Activated CD4-positive, alpha-beta T cell treated with anti-CD3 and anti-CD28 coated beads, Interleukin-2, Interleukin-6, amounts not matched to agents 100 ng/mL and 50 ng/mL, durations not matched to agents 16 hours and 8 hours (primary cell): ENCODE data around the gene NGEF.
"Not testable (repeated sequence)": the region's sequence is repeated elsewhere in the genome, so short reads cannot be mapped to it uniquely, and the experiment has no call there.

Experiments
- DNase-seq: peaks from one replicate; pipeline ENCODE4 v3.0.0-alpha.2; 2020

Gene NGEF

DNA sequence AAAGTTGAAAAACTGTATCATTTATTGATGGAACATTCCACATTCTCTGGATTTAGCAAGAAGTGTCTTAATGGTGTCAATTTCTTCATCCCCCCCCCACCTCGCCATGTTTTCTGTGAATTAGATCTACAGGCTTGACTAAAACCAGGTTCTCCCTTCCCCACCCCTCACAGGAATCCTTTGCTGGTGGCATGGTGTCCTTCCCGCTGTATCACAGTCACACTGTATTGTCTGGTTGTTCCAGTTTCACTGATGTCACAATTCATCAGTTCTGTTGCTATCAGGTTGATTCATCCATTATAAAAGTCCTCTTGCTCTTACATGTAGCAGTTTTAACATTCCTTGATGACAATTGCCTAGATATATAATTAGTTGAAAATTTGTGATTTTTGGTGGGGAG is 149.1 kb downstream of the NGEF start:
- DNase-seq = no peak

DNA sequence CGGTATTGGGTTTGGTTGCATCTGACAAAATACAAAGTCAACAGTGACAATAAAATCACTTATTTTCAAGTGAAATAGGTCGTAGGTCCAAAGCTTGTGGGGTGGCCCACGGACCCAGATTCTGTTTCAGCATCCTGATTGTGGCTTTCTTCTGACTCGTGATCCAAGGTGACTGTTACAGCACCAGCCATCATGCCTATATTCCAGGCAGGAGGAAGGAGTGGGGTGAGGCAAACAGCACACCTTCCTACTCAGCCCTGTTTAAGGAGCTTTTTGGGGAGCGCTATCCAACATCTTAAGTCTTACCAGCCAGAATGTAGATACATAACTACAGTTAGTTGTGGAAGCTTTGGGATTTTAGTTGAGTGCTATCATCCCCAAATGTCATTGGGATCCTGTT is 151.7 kb downstream of the NGEF start:
- DNase-seq = no peak

DNA sequence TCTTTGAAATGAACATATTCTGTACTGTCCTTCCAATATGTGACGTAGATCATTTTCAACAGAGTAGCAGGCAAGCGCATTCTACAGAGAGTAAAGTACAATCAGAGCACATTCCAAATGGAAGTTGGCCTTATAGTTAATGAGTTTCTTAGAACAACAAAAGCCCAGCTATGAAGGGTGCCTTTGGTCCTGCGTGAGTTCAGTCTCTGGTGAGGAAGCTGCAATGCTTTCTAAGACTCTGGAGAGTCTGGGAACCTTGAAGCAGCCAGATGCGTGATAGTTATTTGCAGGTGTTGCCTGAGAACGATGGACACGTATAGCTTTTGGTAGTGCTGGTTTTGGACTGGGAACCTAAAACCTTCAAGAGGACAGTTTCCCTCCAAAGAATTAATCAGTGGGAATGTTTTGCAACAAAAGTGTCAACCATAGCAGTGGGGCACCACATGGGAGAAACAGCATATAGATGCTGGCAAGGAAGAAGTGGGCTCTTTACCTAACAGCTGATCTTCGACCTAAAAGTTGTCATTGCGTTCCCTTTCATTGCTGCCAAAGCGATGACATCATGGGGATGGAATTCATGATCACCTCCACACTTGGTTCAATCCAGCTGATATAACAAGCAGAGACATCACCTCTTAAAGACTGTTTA is 152.3 kb downstream of the NGEF start:
- DNase-seq = no peak

DNA sequence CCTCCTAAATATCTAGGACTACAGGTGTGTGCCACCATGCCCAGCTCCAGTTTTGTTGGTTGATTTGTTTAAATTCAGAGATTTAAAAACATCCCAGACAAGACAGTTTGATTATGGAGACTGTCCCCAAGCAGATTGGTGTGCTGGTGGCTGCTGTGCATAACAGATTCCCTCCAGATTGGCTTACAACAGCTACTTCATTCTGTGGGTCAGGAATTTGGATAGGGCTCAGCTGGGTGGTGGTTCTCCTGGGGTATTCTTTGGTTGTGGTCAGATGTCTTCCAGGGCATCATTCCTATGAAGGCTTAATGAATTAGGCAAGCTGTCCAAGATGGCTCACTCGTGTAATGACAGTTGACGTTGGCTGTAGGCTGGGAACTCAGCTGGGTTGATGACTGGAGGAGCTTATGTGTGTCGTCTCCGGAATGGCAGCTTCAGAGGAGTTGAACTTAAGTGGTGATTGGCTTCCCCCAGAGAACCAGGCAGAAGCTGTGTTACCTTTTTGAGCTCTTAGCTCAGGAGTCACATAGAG is 153.6 kb downstream of the NGEF start:
- no peak for DNase-seq

DNA sequence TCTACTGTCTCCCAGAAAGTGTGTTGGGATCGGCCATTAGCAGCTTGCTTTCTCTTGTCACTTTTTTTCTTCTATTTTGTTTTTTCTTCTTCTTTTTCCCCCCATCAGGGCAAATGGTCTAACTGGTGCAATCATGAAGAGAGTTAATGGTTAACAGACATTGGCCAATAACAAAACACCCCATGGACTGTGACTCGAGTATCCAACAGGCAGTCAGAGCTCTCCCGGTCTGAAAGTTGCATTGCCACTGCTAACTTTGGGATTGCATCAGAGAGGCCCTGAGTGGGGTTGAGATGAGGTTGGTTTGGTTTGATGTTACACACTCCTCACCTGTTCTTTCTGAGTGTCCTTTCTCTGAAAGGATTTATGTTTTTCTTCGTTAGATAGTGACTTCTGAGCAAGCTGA is 155.9 kb downstream of the NGEF start:
- DNase-seq = no peak

DNA sequence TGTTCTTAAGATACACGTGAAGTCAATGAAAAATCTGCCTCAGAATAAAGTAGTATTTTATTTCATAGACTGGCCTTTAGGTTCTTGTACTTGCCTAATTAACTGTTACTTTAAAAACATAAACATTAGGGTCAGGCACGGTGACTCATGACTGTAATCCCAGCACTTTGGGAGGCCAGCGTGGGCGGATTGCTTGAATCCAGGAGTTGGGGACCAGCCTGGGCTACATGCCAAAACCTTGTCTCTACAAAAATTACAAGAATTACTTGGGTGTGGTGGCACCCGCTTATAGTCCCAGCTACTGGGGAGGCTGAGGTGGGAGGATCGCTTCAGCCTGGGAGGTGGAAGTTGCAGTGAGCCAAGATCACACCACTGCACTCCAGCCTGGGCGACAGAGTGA is 159.0 kb downstream of the NGEF start:
- DNase-seq = no peak

DNA sequence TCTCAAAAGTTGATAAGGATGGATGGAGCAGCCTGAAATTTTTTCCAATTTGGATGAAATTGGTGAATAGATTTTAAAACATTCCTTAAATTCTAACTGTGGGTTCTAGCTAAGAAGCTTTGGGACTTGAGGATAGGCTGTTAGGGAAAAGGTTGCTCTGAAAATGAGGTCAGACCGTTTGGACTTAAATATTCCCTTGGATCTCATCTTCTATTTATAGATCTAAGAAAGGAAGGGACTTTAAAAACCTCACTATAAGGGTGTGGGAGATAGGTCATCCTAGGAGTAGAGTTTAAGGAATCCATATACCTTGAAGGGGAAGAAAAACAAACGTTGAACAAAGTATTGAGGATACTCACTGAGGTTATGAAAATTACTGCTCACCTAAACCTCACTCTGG is 160.4 kb downstream of the NGEF start:
- DNase-seq = no peak

DNA sequence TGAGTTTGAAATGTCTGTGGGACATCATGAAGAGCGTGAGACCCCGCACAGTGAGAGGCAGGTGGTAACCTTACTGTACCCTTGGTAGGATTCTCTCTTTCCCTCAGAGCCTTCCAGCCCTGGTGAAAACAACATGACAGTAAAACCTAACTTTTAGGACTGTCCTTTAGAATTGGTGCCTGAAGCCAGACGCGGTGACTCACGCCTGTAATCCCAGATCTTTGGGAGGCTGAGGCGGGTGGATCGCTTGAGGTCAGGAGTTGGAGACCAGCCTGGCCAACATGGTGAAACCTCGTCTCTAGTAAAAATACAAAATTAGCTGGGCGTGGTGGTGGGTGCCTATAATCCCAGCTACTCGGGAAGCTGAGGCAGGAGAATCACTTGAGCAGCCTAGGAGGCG is 161.0 kb downstream of the NGEF start:
- DNase-seq = not testable (repeated sequence)

DNA sequence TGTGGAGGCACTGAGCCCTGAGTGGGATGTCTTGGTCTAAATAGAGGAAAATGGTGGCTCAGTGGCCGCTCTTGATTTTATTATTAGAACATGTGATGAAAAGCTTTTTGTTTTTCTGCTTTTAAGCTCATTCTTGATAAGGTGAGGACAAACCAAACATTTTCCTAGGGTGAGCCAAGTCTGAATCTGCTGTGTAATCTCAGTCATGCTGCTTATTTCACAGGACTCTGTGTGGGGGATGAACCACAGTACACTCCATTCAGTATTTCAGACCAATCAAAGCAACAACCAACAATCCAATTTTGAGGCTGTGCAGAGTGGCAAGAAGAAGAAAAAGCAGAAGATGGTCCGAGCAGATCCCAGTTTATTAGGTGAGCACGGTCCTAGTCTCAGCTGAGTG is 163.0 kb downstream of the NGEF start:
- no peak for DNase-seq

DNA sequence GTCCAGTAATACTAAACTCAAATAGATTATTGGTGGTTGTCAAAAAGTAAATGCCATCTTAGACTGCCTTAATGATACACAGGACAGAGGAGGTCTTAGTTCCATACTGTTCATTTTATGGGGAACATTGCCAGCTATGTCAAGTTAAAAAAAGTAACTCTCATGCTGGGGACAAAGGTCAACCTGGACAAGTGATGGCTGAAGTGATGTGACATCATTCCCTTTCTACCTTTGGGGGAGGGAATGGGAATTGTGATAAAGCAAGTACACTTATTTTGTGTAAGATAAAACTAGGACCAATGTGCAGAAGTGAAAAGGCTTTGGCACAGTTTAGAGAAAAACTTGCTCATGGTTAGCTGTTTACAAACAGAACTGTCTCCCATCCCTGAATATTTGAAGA is 167.0 kb downstream of the NGEF start:
- no peak for DNase-seq

DNA sequence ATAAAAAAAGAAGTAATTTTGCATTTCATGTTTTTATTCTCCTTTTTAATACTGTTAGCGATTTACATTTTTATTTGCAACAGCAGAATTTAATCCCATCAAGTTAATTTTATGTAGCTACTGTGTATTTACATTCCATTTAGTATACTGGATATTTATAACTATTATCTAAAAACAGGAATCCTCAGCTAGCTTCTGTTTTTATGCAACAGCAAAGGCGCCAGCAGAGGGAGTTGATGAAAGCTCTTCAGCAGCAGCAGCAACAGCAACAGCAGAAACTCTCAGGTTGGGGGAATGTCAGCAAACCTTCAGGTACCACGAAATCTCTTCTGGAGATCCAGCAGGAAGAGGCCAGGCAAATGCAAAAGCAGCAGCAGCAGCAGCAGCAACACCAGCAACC is 169.2 kb downstream of the NGEF start:
- DNase-seq = no peak

DNA sequence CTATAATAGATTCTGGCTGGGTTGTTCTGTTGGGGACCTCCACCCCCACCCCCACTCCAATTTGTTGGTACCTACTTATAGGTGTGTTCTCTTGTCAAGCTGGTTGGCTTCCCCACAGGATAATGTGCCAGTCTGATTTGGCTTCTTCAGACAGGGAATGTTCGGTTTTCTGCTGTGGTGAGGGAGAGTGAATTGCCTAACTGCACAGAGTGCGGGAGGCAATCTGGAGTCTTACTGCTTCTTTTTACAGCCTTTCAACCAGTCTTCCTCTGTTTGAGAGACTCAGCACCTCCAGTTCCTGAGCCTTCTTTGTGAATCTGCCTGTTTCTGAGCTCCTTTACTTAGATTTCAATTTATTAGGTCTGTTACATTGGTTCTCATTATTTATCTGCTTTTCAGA is 170.4 kb downstream of the NGEF start:
- DNase-seq = no peak

DNA sequence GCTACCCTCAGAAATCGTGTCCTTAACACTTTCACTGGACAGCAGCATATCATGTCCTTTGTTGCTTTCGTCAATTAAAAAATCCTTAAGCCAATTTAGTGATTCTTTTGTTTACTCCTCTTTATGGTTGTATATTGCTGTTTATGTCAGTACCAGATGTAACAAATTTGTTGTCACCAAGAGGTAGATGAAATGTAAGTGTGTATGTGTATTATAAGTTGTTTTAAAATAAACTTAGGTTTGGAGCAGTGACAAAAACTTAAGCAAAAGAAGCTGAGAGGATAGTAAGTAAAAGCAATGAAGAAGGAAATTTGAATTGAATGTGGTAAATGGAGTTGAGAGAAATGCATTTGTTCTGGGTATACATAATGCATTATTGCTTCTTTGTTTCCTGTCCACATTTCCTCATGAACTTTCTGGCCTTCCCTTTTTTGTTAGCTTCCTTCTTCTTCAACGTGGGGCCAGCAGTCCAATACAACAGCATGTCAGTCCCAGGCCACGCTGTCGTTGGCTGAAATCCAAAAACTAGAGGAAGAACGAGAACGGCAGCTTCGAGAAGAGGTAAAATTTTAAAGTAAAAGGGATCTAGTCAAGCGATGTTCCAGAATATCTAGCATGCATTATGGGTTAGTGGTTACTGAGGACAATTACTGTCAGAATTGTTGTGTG is 173.5 kb downstream of the NGEF start:
- DNase-seq = no peak

DNA sequence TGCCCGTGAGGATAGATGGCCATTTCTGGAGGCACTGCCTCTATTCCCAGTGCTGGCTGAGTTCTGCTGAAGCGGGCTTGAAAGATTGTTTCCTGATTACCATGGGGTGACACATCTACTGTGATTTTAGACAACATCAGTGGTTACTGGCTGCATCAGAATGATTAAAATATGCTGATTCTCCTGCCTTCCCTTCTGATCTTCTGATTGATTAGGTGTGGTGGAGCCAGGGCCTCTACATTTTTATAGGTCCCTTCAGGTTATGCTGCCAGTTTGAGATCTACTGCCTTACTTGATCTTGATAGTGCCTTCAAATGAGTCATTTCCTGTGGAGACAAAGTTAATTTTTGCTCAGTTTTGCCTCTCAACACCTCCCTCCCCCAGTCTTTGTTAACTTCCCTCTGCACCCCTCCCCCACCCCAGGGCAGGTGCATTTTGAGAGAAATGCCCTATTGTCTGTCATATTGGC is 174.6 kb downstream of the NGEF start:
- peak; percentile 84 for DNase-seq

DNA sequence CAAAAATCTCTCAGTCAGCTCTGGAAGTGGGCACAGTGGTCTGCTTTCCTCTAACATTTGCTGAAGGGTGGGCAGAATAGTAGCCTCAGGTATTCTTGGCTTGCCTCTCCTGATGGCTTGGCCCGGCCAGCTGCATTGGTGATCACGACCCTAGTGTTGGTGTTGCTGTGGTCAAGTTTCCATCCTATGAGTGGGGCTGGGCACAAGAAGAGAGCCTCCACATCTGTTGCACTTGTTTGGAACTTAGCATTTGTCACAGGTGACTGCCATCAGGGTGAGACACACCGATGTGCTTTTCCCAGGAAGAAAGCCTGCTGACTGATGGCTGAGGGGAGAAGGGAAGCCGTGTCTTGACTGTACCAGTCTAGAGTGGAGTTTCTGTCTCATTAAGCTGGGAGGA is 176.1 kb downstream of the NGEF start:
- DNase-seq = no peak

DNA sequence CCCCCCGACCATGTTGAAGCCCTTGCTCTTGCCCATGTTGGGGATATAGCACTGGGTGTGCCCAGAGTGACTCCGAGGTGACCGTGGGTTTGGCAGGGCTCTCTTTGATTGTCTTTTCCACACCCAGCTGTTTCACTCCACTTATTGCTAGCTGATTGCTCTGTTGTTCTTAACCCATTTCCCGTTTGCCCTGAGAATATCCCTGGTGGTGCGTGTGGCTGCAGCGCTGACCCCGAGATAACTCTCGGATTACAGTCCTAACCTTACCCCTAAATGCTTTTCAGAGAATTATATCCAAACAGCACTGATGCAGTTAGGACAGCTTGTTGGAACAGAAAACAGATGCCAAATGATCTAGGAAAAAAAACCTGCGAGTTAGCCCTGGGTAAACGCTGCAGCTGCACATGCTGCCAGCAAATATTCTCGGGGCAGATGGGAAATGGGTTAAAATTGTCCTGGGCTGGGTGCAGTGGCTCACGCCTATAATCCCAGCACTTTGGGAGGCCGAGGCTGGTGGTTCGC is 177.3 kb downstream of the NGEF start:
- no peak for DNase-seq

DNA sequence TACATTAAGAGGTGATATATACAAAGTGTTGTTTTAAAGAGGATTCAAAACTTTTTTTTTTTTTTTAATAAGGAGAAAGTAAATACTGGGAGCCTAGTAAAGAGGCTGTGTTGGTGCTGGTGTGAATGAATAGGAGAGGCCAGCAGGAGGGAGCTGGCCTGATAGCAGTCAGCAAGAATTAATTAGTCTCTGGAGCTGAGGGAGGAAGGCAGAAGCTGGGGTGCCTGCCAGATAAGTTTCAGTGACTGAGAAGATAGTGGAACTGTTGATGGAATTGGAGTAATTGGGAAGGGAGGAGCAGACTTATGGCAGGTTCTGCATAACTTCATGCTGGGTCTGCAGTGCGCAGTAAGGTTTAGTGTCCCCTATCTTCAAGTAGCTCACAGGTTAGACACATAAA is 179.2 kb downstream of the NGEF start:
- DNase-seq = no peak

DNA sequence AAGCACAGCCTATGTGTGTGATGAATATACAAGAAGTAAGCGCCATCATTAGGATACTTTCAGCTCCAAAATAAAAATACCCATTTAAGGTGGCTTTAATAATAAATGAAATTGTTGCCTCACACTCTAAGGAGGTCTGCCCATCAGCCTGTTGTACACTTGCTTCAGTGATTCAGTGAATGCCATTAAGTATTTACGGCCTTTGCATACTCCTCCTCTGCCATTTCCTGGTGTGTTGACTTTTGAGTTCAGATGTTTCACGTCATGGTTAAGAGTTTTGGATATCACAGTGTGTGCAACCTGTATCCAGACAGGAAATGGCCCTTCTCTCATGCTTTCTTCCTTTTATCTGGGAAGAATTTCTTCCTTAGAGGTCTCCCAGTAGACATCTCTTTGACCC is 181.6 kb downstream of the NGEF start:
- no peak for DNase-seq

DNA sequence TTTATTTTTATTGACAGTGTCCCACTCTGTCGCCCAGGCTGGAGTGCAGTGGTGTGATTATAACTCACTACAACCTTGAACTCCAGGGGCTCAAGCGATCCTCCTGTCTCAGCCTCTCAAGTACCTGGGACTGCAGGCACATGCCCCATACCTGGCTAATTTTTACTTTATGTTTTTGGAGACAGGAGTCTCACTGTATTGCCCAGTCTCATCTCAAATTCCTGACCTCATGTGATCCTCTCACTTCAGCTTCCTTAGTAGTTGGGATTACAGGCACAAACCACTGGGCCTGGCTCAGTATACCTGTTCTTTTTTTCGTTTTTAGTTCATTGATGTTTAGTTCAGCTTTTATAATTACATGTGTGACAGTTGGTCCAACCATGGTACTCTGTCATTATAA is 183.1 kb downstream of the NGEF start:
- DNase-seq = no peak
